ES-I3 (cell line): ENCODE data around the gene KIFC3.
"Not testable (repeated sequence)": the region's sequence is repeated elsewhere in the genome, so short reads cannot be mapped to it uniquely, and the experiment has no call there.

Source experiments
- H3K36me3 ChIP-seq: 2 replicates; pipeline ENCODE4 v1.6.1; 2013; ENCODE audit warnings: mild to moderate bottlenecking, low read length, control low read depth, moderate library complexity; ENCODE audit not compliant: insufficient read depth
- H3K4me1 ChIP-seq: 2 replicates; pipeline ENCODE4 v1.6.1; 2013; ENCODE audit warnings: mild to moderate bottlenecking, control low read depth, low read length; ENCODE audit not compliant: insufficient read depth
- H3K9ac ChIP-seq: 2 replicates; pipeline ENCODE4 v1.6.1; 2013; ENCODE audit warnings: low read depth, mild to moderate bottlenecking, low read length, moderate library complexity
- H3K9me3 ChIP-seq: 2 replicates; pipeline ENCODE4 v1.6.1; 2013; ENCODE audit warnings: mild to moderate bottlenecking, low read length, moderate library complexity; ENCODE audit not compliant: control insufficient read depth, insufficient read depth

Gene KIFC3

GRCh38 chr16:57734925-57735754 lies 67.2 kb downstream of the KIFC3 start:
- Histone ChIP-seq H3K9ac (peak overlapping the region; percentile 94), H3K36me3 (0 out of 2 replicates have a peak, but pooled peaks cover 3% of the 10 kb centered on the region), H3K9me3 (no peaks in the 10 kb centered on the region), H3K4me1 (no peaks in the 10 kb centered on the region)

DNA sequence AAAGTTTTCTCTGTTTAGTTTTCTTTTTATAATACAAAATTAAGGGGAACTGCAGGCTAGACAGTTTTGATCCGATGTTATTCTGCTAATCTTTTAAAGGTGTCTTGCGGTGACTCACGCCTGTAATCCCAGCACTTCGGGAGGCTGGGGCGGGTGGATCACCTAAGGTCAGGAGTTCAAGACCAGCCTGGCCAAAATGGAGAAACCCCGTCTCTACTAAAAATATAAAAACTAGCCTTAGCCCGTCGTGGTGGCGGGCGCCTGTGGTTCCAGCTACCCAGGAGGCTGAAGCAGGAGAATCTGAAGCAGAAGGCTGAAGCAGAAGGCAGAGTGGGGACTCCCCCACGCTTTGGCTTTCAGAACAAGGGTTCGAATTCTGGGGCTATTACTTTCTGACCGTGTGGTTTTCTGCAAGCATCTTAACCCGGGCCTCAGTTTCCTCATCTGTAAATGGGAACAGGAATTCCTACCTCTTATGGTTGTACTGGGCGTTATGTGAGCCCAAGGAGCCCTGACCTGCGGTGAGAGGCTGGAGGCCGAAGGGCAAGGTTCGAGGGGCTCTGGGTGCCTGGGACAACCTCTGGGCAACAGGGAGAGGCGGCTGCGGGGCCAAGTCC lies 67.9 kb downstream of the KIFC3 start:
- H3K4me1 ChIP-seq = no peaks in the 10 kb centered on the region
- H3K9me3 ChIP-seq = no peaks in the 10 kb centered on the region
- peak overlapping the region; percentile 94 for H3K9ac ChIP-seq
- 0 out of 2 replicates have a peak, but pooled peaks cover 3% of the 10 kb centered on the region for H3K36me3 ChIP-seq

DNA sequence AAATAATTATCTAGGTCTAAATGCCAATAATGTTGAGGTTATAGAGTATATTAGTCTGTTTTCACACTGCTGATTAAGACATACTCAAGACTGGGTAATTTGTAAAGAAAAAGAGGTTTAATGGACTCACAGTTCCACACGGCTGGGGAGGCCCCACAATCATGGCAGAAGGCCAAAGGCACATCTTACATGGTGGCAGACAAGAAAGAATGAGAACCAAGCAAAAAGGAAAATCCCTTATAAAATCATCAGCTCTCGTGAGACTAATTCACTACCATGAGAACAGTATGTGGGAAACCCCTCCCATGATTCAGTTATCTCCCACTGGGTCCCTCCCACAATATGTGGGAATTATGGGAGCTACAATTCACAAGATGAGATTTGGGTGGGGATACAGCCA lies 69.6 kb downstream of the KIFC3 start:
- Histone ChIP-seq H3K4me1 (no peaks in the 10 kb centered on the region), H3K9me3 (no peaks in the 10 kb centered on the region), H3K9ac (no peak overlapping the region), H3K36me3 (0 out of 2 replicates have a peak, but pooled peaks cover 3% of the 10 kb centered on the region)

GRCh38 chr16:57732037-57732436 lies 70.3 kb downstream of the KIFC3 start:
- no peaks in the 10 kb centered on the region for H3K9me3 ChIP-seq
- no peaks in the 10 kb centered on the region for H3K36me3 ChIP-seq
- no peaks in the 10 kb centered on the region for H3K4me1 ChIP-seq
- no peak overlapping the region for H3K9ac ChIP-seq

DNA sequence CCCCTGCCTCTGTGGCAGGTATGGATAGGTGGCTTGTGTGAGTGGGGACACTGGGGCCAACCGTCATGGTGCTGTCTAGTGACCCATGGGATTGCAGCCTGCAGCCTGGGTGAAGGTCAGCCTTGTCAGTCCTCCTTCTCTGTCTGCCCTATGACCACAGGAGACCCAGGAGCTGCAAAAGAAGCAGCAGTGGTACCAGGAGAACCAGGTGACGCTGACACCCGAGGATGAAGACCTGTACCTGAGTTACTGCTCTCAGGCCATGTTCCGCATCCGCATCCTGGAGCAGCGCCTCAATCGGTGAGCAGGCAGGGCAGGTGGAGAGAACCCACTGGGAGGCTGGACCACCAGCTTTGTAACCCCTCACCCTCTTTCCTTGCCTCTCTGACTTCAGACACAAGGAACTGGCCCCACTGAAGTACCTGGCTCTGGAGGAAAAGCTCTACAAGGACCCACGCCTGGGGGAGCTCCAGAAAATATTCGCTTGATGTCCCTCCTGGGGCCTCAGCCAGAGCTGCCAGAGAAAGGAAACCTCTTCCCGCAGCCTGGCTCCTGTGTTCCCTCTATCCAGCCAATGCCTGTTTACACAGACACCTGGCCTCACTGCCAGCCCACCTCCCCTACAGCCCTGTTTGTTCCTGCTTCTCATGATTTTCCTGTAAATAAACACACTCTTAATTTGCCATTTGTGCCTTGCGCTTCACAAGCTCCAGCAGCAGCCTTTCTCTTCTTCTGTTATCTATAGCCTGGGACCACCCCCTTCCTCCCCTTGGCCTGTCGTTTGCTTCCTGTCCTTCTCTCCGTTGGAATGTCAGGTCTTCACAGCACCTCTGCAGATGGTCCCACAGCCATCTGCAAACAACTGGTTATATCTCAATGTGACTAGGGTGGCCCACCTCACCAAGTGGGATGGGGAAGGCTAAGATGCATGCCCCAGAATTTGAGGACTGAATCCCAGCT lies 71.2 kb downstream of the KIFC3 start:
- no peak overlapping the region for H3K9ac ChIP-seq
- H3K4me1 ChIP-seq = no peaks in the 10 kb centered on the region
- no peaks in the 10 kb centered on the region for H3K9me3 ChIP-seq
- no peaks in the 10 kb centered on the region for H3K36me3 ChIP-seq

- H3K9ac ChIP-seq, H3K36me3 ChIP-seq, H3K9me3 ChIP-seq, H3K4me1 ChIP-seq: not testable (repeated sequence)
Measured at GRCh38 chr16:57729852-57730251, 72.4 kb downstream of the KIFC3 start.

- Histone ChIP-seq H3K4me1 (no peaks in the 10 kb centered on the region), H3K9ac (no peak overlapping the region), H3K9me3 (no peaks in the 10 kb centered on the region), H3K36me3 (no peaks in the 10 kb centered on the region)
Measured at GRCh38 chr16:57729182-57729484, 73.2 kb downstream of the KIFC3 start.

DNA sequence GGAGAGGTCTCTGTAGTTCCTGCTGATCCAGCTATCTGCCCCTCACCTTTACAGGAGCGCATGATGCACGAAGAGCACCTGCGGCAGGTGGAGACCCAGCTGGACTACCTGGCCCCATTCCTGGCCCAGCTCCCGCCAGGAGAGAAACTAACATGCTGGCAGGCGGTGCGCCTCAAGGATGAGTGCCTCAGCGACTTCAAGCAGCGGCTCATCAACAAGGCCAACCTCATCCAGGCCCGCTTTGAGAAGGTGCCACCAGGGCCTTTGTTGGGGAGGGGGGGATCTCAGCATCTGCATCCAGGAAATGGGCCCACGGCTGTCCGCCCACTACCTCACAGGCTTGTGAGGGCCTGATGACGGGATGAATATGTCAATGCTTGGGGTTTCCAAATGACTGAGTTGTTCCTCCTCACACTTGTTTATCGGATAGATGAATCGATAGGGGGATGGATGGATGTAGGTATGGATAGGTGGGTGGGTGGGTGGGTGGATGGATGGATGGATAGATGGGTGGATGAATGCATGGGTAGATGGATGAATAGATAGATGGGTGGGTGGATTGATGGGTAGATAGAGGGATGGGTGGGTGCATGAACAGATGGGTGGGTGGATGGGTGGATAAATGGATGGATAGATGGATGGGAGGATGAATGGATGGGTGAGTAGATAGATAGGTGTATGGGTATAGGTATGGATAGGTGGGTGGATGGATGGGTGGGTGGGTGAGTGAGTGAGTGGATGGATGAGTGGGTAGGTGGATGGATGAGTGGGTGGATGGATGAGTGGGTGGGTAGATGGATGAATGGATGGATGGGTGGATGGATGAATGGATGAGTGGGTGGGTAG lies 73.7 kb downstream of the KIFC3 start:
- Histone ChIP-seq H3K9me3 (no peaks in the 10 kb centered on the region), H3K4me1 (no peaks in the 10 kb centered on the region), H3K36me3 (no peaks in the 10 kb centered on the region)

DNA sequence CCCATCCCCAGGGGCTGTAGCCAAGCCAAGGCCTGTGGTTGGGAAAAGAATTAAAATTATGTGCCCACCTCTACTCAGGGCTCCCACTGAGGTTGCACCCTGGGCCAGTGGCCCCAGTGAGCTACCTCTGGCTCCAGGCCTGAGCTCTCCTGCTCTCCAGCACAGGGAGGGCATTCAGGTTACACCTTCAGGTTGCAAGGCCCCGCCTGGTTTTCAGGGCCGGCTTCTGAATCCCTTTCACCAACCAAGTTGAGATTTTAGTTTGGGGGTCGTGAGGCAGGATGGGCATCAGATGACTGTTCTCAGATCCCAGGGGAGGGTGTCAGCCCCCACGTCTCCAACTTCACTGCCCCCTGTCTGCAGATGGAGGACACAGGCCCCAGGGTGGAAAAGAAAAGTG lies 74.7 kb downstream of the KIFC3 start:
- H3K4me1 ChIP-seq = no peaks in the 10 kb centered on the region
- H3K9me3 ChIP-seq = no peaks in the 10 kb centered on the region
- no peak overlapping the region for H3K9ac ChIP-seq

More for the DNA sequence above, 73.7 kb downstream of the KIFC3 start:
- no peak overlapping the region for H3K9ac ChIP-seq

DNA sequence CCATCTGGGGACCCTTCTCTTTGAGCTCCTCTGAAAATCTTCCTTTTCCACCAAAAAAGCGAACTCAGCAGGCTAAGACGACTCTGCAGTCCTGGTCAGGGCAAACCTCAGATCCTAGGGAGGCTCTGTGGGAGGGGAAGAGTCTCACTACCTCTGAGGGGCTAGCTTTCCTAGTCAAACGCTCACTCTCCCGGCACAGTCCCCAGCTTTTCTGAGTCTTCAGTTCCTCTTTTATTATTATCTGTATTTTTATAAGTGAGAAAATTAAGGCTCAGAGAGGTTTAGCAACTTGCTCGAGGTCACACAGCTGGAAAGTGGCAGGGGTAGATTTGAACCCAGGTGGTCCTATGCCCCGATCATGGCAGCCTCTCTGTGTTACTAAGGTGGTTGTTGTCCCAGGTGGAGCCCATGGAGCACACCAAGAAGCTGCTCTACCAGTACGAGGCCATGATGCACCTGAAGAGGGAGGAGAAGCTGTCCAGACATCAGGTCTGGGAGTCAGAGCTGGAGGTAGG lies 75.8 kb downstream of the KIFC3 start:
- Histone ChIP-seq H3K36me3 (no peaks in the 10 kb centered on the region), H3K4me1 (no peaks in the 10 kb centered on the region), H3K9me3 (no peaks in the 10 kb centered on the region), H3K9ac (no peak overlapping the region)

More for the DNA sequence above, 74.7 kb downstream of the KIFC3 start:
- H3K36me3 ChIP-seq = no peaks in the 10 kb centered on the region

DNA sequence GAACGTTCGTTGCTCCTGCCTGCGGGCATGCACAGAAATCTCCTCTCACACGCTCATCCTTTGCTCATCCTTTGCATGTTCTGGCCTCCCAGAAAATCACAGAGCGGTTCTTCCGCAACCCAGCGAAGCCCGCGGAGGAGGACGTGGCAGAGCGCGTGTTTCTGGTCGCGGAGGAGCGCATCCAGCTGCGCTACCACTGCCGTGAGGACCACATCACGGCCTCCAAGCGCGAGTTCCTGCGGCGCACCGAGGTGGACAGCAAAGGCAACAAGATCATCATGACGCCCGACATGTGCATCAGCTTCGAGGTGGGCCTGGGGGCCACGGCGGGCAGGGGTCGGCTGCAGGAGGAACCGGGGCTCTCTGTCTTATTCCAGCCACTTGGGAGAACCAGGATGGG lies 76.3 kb downstream of the KIFC3 start:
- no peaks in the 10 kb centered on the region for H3K9me3 ChIP-seq
- H3K36me3 ChIP-seq = no peaks in the 10 kb centered on the region
- no peaks in the 10 kb centered on the region for H3K4me1 ChIP-seq
- H3K9ac ChIP-seq = no peak overlapping the region

DNA sequence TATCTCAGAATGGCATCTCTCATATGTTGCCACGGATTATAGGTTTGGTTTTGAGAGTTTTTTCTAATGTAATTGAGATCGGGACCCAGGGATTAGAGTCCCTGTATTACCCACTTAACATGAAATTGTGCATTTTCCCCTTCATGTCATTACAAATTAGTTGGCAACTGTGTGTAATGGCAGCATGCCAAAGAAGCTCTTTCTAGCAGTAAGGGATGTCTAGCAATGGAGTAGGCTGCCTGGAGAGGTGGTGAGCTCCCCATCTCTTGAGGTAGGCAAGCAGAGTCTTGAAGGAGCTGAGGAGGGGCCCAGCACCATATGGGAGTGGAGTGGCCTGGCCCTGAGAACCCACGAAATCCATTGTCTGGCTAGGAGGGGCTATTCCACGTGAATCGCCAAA lies 76.7 kb downstream of the KIFC3 start:
- Histone ChIP-seq H3K36me3 (no peaks in the 10 kb centered on the region), H3K4me1 (no peaks in the 10 kb centered on the region), H3K9me3 (no peaks in the 10 kb centered on the region), H3K9ac (no peak overlapping the region)

GRCh38 chr16:57725151-57725550 lies 77.1 kb downstream of the KIFC3 start:
- Histone ChIP-seq H3K36me3 (no peaks in the 10 kb centered on the region), H3K9ac (no peak overlapping the region), H3K9me3 (no peaks in the 10 kb centered on the region), H3K4me1 (no peaks in the 10 kb centered on the region)

DNA sequence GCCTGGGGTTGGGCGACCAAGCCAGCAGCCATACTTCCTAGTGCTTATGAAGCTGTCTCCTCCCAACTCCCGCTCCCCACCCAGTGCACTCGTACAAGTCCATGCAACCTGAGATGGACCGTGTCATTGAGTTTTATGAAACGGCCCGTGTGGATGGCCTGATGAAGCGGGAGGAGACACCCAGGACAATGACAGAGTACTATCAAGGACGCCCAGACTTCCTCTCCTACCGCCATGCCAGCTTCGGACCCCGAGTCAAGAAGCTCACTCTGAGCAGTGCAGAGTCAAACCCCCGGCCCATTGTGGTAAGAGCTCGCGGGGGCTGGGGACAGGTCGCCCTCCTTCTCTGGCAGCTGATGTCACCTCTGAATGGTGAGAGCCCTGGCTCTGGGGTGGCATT lies 77.8 kb downstream of the KIFC3 start:
- H3K9me3 ChIP-seq = no peaks in the 10 kb centered on the region

More for the DNA sequence above, 77.8 kb downstream of the KIFC3 start:
- Histone ChIP-seq H3K9ac (no peak overlapping the region), H3K36me3 (no peaks in the 10 kb centered on the region), H3K4me1 (no peaks in the 10 kb centered on the region)
